HUDEP-2 (cell line): ENCODE measurements around the gene SYT6.
A peak's percentile ranks its signal among the peaks of the same experiment; 100 is the strongest.

Experiments used
- DNase-seq, 76 experiments: peaks; one replicate each; lab custom pipeline; 2025; ENCODE audit not compliant: unreplicated experiment in 76 of 76; lab: John Stamatoyannopoulos, UW

SYT6 gene

GRCh38 chr1:114094675-114095074, 59.0 kb downstream of the SYT6 start:
- no peak for DNase-seq

GRCh38 chr1:114094363-114094634, 59.4 kb downstream of the SYT6 start:
- no peak for DNase-seq

- no peak for DNase-seq
Measured at GRCh38 chr1:114093624-114094362, 59.9 kb downstream of the SYT6 start.

- DNase-seq: no peak
Measured at GRCh38 chr1:114092186-114093062, 61.2 kb downstream of the SYT6 start.

GRCh38 chr1:114091711-114092110, 62.0 kb downstream of the SYT6 start:
- DNase-seq: no peak

GRCh38 chr1:114090738-114091505, 62.7 kb downstream of the SYT6 start:
- DNase-seq: no peak

- no peak for DNase-seq
Measured at GRCh38 chr1:114089502-114090138, 64.0 kb downstream of the SYT6 start.

GRCh38 chr1:114088392-114089299, 65.0 kb downstream of the SYT6 start:
- DNase-seq: no peak

GRCh38 chr1:114087495-114087894, 66.2 kb downstream of the SYT6 start:
- DNase-seq: no peak

- DNase-seq: no peak
Measured at GRCh38 chr1:114086601-114087368, 66.9 kb downstream of the SYT6 start.

GRCh38 chr1:114082867-114083585, 70.6 kb downstream of the SYT6 start:
- DNase-seq: no peak

- no peak for DNase-seq
Measured at GRCh38 chr1:114082304-114082630, 71.4 kb downstream of the SYT6 start.

- no peak for DNase-seq
Measured at GRCh38 chr1:114081437-114082303, 72.0 kb downstream of the SYT6 start.

GRCh38 chr1:114080511-114081436, 72.9 kb downstream of the SYT6 start:
- peak in 26 of 76 experiments; percentile 2 to 53 (median 13) for DNase-seq

GRCh38 chr1:114079596-114080190, 74.0 kb downstream of the SYT6 start:
- DNase-seq: no peak

- DNase-seq: peak in 4 of 76 experiments; percentile 6 to 20 (median 18)
Measured at GRCh38 chr1:114078116-114078515, 75.6 kb downstream of the SYT6 start.
